ENCODE measurements around the gene CLSTN1.

Gene CLSTN1

GRCh38 chr1:9850442-9851162 lies 26.8 kb upstream of the CLSTN1 start:
- DNase-seq (ENCODE audit: low read depth) = no peak

- no peak for DNase-seq (ENCODE audit: low read depth)
Observed at GRCh38 chr1:9849691-9850441, 26.1 kb upstream of the CLSTN1 start.

- DNase-seq (ENCODE audit: low read depth) = no peak
Observed at GRCh38 chr1:9848022-9848421, 24.3 kb upstream of the CLSTN1 start.

- no peak for DNase-seq (ENCODE audit: low read depth)
Observed at GRCh38 chr1:9847269-9847668, 23.5 kb upstream of the CLSTN1 start.

GRCh38 chr1:9846611-9847171 lies 22.9 kb upstream of the CLSTN1 start:
- no peak for DNase-seq (ENCODE audit: low read depth)

- no peak for DNase-seq (ENCODE audit: low read depth)
Observed at GRCh38 chr1:9845914-9846313, 22.1 kb upstream of the CLSTN1 start.

- DNase-seq (ENCODE audit: low read depth) = no peak
Observed at GRCh38 chr1:9844756-9845155, 21.0 kb upstream of the CLSTN1 start.

GRCh38 chr1:9844106-9844505 lies 20.3 kb upstream of the CLSTN1 start:
- no peak for DNase-seq (ENCODE audit: low read depth)

GRCh38 chr1:9843576-9843945 lies 19.8 kb upstream of the CLSTN1 start:
- DNase-seq (ENCODE audit: low read depth) = no peak

GRCh38 chr1:9842781-9843575 lies 19.2 kb upstream of the CLSTN1 start:
- no peak for DNase-seq (ENCODE audit: low read depth)

GRCh38 chr1:9842073-9842711 lies 18.4 kb upstream of the CLSTN1 start:
- DNase-seq (ENCODE audit: low read depth) = no peak

- DNase-seq (ENCODE audit: low read depth) = no peak
Observed at GRCh38 chr1:9841460-9841859, 17.7 kb upstream of the CLSTN1 start.

- DNase-seq (ENCODE audit: low read depth) = no peak
Observed at GRCh38 chr1:9840176-9840575, 16.4 kb upstream of the CLSTN1 start.

- no peak for DNase-seq (ENCODE audit: low read depth)
Observed at GRCh38 chr1:9838946-9839345, 15.2 kb upstream of the CLSTN1 start.

GRCh38 chr1:9836632-9836960 lies 12.8 kb upstream of the CLSTN1 start:
- DNase-seq (ENCODE audit: low read depth) = no peak

GRCh38 chr1:9835758-9836631 lies 12.2 kb upstream of the CLSTN1 start:
- DNase-seq (ENCODE audit: low read depth) = no peak

GRCh38 chr1:9835404-9835757 lies 11.6 kb upstream of the CLSTN1 start:
- DNase-seq (ENCODE audit: low read depth) = no peak

- DNase-seq (ENCODE audit: low read depth) = no peak
Observed at GRCh38 chr1:9833632-9834031, 9.9 kb upstream of the CLSTN1 start.

- no peak for DNase-seq (ENCODE audit: low read depth)
Observed at GRCh38 chr1:9827558-9828185, 3.9 kb upstream of the CLSTN1 start.

- DNase-seq (ENCODE audit: low read depth) = no peak
Observed at GRCh38 chr1:9826616-9827015, 2.9 kb upstream of the CLSTN1 start.

GRCh38 chr1:9826087-9826486 lies 2.3 kb upstream of the CLSTN1 start:
- DNase-seq (ENCODE audit: low read depth) = no peak
